GM12873 (cell line): ENCODE measurements around the gene NANOS1.

Experiments
- TF ChIP-seq, protein P1 (sequence below): IDR thresholded peaks from 2 replicates; pipeline ENCODE4 v1.5.1; 2012; ENCODE audit warnings: low read depth, mild to moderate bottlenecking, moderate library complexity, low read length, control low read depth; ENCODE audit not compliant: insufficient read depth; ENCODE audit errors: missing control alignments

Gene NANOS1

DNA sequence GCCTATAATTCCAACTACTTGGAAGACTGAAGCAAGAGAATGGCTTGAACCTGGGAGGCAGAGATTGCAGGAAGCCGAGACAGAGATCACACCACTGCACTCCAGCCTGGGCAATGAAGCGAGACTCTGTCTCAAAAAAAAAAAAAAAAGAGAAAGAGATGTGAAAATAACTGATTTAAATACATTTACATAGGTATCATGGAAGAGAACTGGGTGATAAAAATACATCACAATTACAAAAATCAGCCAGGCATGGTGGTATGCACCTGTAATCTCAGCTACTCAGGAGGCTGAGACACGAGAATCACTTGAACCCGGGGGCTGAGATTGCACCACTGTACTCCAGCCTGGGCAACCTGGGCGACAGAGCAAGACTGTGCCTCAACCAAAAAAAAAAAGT lies 19.8 kb downstream of the NANOS1 start:
- TF ChIP-seq, protein P1, sequence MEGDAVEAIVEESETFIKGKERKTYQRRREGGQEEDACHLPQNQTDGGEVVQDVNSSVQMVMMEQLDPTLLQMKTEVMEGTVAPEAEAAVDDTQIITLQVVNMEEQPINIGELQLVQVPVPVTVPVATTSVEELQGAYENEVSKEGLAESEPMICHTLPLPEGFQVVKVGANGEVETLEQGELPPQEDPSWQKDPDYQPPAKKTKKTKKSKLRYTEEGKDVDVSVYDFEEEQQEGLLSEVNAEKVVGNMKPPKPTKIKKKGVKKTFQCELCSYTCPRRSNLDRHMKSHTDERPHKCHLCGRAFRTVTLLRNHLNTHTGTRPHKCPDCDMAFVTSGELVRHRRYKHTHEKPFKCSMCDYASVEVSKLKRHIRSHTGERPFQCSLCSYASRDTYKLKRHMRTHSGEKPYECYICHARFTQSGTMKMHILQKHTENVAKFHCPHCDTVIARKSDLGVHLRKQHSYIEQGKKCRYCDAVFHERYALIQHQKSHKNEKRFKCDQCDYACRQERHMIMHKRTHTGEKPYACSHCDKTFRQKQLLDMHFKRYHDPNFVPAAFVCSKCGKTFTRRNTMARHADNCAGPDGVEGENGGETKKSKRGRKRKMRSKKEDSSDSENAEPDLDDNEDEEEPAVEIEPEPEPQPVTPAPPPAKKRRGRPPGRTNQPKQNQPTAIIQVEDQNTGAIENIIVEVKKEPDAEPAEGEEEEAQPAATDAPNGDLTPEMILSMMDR = no peak

DNA sequence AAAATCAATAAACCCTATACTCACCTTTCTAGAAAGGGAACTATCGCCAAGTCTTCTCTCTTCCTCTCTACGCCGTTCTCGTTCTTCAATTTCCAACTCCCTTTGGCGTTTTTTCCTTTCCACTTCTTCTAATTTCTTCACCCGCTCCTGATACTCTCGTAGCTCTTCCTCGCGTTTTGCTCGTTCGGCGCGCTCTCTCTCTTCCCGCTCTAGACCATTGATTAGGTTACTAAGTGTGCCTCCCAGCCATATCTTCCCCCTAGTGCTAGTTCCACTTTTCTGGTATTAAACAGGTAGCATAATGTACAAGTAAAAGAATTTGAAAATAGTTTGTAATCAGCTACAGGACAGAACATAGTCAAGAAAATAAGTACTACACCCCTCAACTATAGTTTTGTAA lies 20.3 kb downstream of the NANOS1 start:
- TF ChIP-seq, protein P1 = no peak

DNA sequence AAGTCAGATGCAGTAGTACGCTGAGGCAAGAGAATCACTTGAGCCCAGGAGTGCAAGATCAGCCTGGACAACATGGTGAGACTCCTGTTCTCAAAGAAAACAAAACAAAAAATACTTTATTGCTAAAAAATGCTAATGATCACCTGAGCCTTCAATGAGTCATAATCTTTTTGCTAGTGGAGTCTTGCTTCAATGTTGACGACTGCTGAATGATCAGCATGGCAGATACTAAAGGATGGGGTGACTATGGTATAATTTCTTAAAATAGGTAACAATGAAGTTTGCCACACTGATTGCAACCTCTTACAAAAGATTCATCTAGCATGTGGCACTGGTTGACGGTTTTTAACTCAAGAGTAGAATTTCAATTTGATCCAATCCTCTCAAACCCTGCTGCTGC lies 22.3 kb downstream of the NANOS1 start:
- TF ChIP-seq, protein P1 = no peak

DNA sequence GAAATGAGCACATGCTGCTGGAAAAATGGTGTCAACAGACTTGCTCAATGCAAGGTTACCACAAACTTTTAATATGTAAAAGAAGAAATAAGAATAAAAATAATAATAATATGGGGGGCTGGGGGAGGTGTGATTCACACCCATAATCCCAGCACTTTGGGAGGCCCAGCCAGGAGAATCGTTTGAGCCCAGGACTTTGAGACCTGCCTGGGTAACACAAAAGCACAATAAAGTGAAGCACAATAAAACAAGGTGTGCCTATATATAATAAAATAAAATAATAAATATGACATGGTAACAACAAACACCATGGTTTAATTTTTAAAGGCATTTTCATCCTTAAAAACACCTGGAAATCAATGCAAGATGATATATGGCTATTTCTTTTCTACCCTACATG lies 26.0 kb downstream of the NANOS1 start:
- TF ChIP-seq, protein P1 = no peak

DNA sequence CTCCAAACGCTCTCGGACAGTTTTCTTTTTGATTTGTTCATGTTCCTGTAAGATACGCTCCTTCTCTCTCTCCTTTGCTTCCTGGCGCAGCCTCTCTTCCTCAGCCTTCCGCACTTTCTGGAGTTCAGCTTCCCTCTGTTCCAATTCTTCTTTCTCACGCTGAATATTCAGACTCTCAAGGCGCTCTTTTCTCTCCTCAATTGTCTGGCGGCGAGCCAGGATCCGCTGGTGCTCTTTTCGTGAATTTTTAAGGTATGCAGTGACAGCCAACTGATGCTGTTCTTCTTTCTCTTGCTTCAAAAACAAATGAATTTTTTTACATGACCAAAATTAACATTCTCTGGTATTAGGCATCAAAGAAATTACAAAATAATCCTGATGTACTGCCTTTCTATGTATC lies 28.5 kb downstream of the NANOS1 start:
- TF ChIP-seq, protein P1 = no peak

DNA sequence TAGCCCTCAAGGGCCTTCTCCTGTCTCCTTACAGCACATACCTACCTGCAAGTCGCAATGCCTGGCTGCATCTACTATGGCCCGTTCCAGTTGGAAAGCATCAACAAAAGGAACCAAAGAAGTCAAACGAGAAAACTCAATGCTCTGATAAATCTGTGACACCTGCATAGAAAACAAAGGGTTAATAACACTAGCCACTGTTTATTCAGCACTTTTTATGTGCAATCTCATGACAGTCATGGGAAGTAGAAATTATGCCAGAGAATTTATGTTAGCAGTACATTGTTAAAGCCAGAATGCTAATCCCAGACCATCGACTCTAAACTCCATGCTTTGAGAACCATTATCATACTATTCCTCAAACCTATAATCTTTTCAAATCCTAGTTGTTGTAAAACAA lies 30.0 kb downstream of the NANOS1 start:
- TF ChIP-seq, protein P1 = no peak

DNA sequence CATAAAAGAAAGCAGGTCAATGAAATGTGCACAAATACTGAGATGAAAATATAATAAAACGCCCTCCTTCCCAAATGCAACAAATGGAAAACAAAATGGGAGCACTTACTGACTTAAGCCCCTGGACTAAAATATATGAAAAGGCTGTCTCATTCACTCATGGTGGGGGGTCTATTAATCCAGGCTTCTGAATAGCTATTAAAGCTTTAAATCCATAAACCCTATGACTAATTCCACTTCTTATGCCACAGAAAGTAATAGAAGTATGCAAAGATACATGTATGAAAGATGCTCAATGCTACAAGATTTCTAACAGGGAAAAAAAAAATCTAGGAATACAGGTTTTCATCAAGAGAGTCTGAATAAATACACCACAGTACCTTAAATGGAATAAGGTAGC lies 30.6 kb downstream of the NANOS1 start:
- TF ChIP-seq, protein P1 = no peak
